NCI-H82 treated with DMSO at 0.1 percent for 48 hours (cell line): ENCODE data around the gene TCEAL8.
A peak's percentile ranks its signal among the peaks of the same experiment; 100 is the strongest.

Experiments
- DNase-seq: peaks from one replicate; lab custom pipeline; 2025; ENCODE audit not compliant: unreplicated experiment; lab: John Stamatoyannopoulos, UW

Gene TCEAL8

DNA sequence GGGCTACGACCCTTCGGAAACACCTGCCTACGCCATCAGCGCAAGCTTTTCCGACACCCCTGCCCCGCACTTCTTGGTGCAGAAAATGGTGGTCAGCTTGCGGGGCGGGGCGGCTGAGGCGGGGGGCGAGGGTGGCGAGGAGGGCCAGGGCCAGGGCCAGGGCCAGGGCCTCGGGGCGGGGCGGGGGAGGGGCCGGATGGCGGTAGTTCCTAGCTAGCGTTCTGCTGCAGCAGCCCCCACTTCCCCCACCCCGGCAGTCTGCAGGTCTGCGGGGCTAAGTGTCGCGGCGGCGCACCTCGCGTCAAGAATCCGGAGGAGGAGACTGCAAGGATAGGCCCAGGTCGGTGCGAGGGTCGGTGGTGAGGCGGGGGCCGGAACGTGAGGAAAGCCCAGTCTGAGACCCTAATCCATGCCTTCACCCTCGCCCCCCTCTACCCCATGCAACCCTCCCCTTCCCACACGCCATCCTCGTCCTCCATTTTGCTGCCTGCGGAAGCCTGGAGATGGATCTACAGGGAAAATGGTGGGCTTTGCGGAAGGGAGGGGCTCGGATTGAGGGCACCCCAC lies 39.4 kb downstream of the TCEAL8 start:
- DNase-seq: no peak

DNA sequence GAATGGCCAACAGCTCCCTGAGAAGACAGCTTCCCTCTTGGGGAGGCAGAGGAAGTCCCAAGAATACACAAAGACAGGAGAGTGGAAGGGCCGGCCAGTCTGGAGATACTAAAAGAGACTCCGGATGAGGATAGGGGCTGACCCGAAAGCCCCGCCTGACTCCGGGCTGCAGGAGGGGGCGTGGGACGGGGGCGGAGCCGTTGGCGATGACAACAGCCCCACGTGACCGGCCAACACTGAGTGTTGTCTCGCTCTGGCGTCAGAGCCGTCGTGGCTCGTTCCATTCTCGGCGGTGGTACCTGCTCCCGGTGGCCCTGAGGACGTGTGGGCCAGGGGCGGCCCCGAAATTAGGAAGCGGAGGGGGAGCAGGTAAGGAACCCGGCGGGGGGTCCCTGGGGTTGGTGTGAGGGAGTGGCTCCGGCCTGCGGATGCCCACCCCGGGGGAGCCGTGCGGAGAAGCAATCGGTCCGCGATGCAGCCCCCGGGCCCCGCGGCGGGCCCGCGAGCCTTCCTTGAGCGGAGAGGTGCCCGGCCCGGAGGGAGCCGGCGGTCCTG lies 40.0 kb downstream of the TCEAL8 start, which contains the start of gene BEX4:
TSS of gene BEX4 (plus strand) at position 239 of the 555 bp plus-strand sequence. CDS start 1,046 bp downstream, outside the sequence.
- peak; percentile 29 for DNase-seq

DNA sequence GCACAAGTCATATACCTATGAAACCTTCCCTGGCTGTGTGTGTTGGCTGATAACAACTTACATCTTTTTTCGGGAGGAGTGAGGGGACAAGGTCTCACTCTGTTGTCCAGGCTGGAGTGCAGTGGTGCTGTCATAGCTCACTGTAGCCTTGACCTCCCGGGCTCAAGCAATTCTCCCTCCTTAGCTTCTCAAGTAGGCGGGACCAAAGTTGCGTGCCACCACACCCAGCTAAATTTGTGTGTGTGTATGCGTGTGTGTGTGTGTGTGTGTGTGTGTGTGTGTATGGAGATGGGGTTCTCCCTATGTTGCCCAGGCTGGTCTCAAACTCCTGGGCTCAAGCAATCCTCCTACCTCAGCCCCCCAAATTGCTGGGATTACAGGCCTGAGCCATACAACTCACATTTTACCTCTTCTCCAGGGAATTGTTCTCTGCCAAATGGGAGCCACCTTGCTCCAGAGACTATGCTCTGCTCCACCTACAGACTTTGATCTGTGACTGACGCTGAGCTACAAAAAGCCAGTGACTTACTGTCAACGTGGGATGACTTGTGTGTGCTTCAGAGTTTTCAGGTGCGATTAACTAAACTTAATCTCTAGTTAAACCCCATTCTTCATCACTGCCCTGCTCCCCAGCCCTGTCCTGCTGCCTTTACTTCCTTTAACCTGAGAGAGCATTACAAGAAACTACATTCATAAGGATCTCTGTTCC lies 42.1 kb downstream of the TCEAL8 start:
- DNase-seq: no peak

DNA sequence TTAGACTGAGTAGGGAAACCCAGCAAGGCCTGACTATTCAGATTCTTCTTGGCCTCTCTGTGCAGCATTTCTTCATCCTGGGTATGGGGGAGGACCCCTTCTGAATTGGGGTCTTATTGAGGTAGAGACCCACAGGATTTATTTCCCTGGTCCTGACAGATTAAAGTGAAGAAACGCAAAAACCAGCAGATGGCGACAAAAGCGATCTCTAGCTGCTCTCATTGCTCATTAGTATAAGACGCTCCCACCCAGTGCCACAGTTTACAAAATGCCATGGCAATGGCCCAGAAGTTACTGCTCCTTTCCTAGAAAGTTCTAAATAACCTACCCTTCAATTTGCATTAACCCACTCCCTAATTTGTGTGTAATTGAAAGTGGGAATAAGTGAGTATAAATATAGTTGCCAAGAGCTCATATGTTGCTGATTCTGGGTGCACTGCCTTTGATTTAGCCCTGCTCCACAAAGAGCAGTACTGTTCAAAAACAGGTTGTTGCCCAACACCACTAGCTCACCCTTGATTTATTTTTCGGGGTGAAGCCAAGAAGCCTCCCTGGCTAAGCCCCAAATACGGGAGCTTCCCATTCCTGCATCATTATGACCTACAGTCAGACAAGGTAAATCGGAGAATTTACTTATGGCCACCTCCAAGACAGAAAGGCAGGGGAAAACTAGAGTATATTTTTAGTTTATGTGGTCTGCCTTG lies 43.8 kb downstream of the TCEAL8 start:
- peak; percentile 9 for DNase-seq

DNA sequence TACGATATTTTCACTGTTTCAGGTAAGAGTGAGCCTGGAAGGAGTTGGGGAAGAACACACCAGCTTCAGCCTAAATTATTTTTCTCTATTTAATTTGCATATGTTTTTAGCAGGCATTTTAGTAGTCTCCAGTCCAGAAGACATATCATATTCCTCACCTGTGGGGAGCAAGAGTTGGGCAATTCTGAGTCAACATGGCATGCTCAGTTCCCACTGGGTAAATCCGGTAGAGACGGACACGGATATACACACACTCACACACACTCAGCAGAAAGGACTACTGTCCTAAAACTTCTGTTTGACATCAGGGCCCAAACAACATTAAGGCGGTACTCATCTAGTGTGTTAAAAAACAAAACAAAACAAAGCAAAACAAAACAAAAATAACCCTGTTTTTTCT lies 44.9 kb downstream of the TCEAL8 start:
- no peak for DNase-seq
